Activated CD4-positive, alpha-beta memory T cell treated with anti-CD3 and anti-CD28 coated beads, Interleukin-2, amount 10 ng/mL, durations not matched to agents 7 days and 5 days (primary cell): Measurements from ENCODE around the gene PITX1. TPM values are rescaled to one million over a fixed set of nuclear protein-coding genes. Genes with fewer than 3 reads are reported as not detected.
"Not testable (repeated sequence)": the region's sequence is repeated elsewhere in the genome, so short reads cannot be mapped to it uniquely, and the experiment has no call there.

Experiments
- CTCF ChIA-PET: fragments of 350-600 bp; sonication (Branson Sonifier 250); formaldehyde crosslinking; loops from one replicate; lab custom pipeline; 2021; ENCODE audit warnings: antibody characterized with exemption, inconsistent platforms; lab: Charles Lee
- POLR2A ChIA-PET: fragments of 350-600 bp; sonication (Branson Sonifier 250); formaldehyde crosslinking; loops from one replicate; lab custom pipeline; 2021; ENCODE audit warnings: antibody characterized with exemption; lab: Charles Lee
- DNase-seq: peaks from one replicate; pipeline ENCODE4 v3.0.0-alpha.2; 2020
- H3K27ac Mint-ChIP-seq: one replicate; pipeline ENCODE4 v1.8.0; 2021; ENCODE audit warnings: mild to moderate bottlenecking, mixed read lengths
- H3K27me3 Mint-ChIP-seq: one replicate; pipeline ENCODE4 v1.8.0; 2021; ENCODE audit warnings: mixed read lengths
- H3K36me3 Mint-ChIP-seq: one replicate; pipeline ENCODE4 v1.8.0; 2021; ENCODE audit warnings: low read depth, mixed read lengths
- H3K4me1 Mint-ChIP-seq: one replicate; pipeline ENCODE4 v1.8.0; 2021; ENCODE audit warnings: mixed read lengths
- H3K4me3 Mint-ChIP-seq: one replicate; pipeline ENCODE4 v1.8.0; 2021; ENCODE audit warnings: mild to moderate bottlenecking, mixed read lengths
- H3K9me3 Mint-ChIP-seq: one replicate; pipeline ENCODE4 v1.8.0; 2021; ENCODE audit warnings: mixed read lengths
- total RNA-seq, 2 experiments: library from RNA; stranded (reverse); gene quantifications; one replicate each; pipeline ENCODE4 v1.2.3, GENCODE V29; 2021

The PITX1 gene
- total RNA-seq: under 1 TPM in 1 of 2 experiments, not detected in 1; 0.18 TPM

DNA sequence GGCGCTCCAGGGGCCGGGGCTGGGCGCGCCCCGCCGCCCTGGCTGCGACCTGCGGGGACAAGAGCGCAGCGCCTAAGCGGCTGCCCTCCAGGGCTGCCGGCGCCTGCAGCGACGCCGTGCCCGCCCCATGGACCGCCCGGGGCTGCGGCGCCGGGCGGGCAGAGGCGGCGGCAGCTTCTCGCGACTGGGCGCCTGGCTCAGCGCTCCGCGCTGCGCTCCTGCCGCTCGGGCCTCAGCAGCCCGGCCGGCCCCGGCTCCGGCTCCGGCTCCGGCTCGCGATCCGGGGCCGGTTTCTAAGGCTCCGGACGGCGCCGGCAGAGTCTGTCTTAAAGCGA, at the start of gene PITX1:
TSS of gene PITX1 (minus strand) at position 328 of the 335 bp plus-strand sequence. CDS start 347 bp downstream, outside the sequence.
- Mint-ChIP-seq H3K36me3 (peaks cover 9% of the 10 kb centered on the region), H3K27me3 (peaks cover 81% of the 10 kb centered on the region), H3K4me3 (peak within 1 kb of the TSS; percentile 76), H3K9me3 (no peaks in the 10 kb centered on the region), H3K27ac (no peak within 1 kb of the TSS), H3K4me1 (peaks cover 41% of the 10 kb centered on the region)
- CTCF ChIA-PET: no interaction called here
- DNase-seq: no peak
- POLR2A ChIA-PET: no interaction called here

GRCh38 chr5:135083334-135083733, 49.3 kb upstream of the PITX1 start:
- H3K27ac Mint-ChIP-seq, CTCF ChIA-PET, POLR2A ChIA-PET, DNase-seq, H3K4me3 Mint-ChIP-seq, H3K36me3 Mint-ChIP-seq, H3K4me1 Mint-ChIP-seq: not testable (repeated sequence)
- peaks cover 15% of the 10 kb centered on the region for H3K9me3 Mint-ChIP-seq
- H3K27me3 Mint-ChIP-seq: peaks cover 16% of the 10 kb centered on the region

DNA sequence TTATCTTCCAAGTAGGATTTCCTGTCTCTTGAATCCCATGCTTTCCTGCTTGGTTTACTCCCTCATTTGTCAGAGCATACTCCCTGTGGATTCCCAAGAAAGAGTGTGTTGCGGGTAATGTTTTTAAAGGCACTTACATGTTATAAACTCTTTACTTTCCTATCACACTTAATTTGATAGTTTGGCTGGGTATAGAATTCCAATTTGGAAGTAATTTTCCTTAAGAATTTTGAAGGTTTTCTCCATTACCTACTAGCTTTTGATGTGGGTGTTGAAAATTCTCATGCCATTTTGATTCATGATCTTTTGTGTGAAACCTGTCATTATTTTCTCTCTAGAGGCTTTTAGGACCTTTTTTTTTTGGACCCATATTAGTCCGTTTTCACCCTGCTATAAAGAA, 47.2 kb upstream of the PITX1 start:
- H3K27ac Mint-ChIP-seq: no peak overlapping the region
- ChIA-PET CTCF (no interaction called here), POLR2A (no interaction called here)
- no peaks in the 10 kb centered on the region for H3K4me1 Mint-ChIP-seq
- H3K27me3 Mint-ChIP-seq: peaks cover 23% of the 10 kb centered on the region
- DNase-seq: no peak
- H3K4me3 Mint-ChIP-seq: no peak overlapping the region
- H3K36me3 Mint-ChIP-seq: no peaks in the 10 kb centered on the region
- peaks cover 15% of the 10 kb centered on the region for H3K9me3 Mint-ChIP-seq

- no peak for DNase-seq
- Mint-ChIP-seq H3K4me1 (no peaks in the 10 kb centered on the region), H3K4me3 (no peak overlapping the region), H3K9me3 (peaks cover 15% of the 10 kb centered on the region), H3K27ac (no peak overlapping the region), H3K36me3 (no peaks in the 10 kb centered on the region), H3K27me3 (peaks cover 31% of the 10 kb centered on the region)
- ChIA-PET CTCF (no interaction called here), POLR2A (no interaction called here)
Measured at GRCh38 chr5:135079760-135080159, 45.7 kb upstream of the PITX1 start.

DNA sequence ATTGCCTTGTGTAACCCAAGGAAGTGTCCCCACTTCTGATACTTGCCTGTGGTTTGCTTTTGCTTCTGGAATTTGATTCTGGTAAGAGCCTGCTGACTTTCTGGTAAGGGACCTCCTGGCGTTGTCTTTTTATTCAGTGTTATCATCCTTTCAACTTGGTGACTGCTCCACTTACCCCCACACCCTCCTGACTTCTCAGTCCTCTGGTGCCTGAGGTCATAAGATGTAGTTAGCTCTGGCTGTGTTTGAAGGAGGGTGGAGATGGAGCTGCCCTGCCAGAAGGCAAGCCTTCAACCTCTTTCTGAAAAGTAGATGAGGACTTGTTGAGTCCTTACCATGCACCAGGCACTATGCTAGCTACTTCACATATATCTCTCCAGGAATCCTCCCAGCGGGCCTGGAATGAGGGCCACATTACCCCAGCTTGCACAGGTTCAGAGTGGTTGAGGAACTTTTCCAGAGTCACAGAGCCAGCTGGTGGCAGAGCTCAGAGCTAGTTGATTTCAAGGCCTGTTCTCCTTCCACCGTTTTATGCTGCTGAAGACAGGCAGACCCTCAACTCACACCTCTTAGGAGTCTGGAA, 45.2 kb upstream of the PITX1 start:
- Mint-ChIP-seq H3K9me3 (peaks cover 15% of the 10 kb centered on the region), H3K27me3 (peaks cover 35% of the 10 kb centered on the region), H3K27ac (no peak overlapping the region), H3K4me3 (no peak overlapping the region), H3K4me1 (no peaks in the 10 kb centered on the region), H3K36me3 (no peaks in the 10 kb centered on the region)
- DNase-seq: no peak
- POLR2A ChIA-PET: no interaction called here
- CTCF ChIA-PET: no interaction called here

- peaks cover 36% of the 10 kb centered on the region for H3K27me3 Mint-ChIP-seq
- no peak overlapping the region for H3K4me3 Mint-ChIP-seq
- no peaks in the 10 kb centered on the region for H3K36me3 Mint-ChIP-seq
- H3K9me3 Mint-ChIP-seq: peaks cover 9% of the 10 kb centered on the region
- no peaks in the 10 kb centered on the region for H3K4me1 Mint-ChIP-seq
- ChIA-PET CTCF (no interaction called here), POLR2A (no interaction called here)
- H3K27ac Mint-ChIP-seq: no peak overlapping the region
- DNase-seq: no peak
Measured at GRCh38 chr5:135076801-135077200, 42.8 kb upstream of the PITX1 start.

DNA sequence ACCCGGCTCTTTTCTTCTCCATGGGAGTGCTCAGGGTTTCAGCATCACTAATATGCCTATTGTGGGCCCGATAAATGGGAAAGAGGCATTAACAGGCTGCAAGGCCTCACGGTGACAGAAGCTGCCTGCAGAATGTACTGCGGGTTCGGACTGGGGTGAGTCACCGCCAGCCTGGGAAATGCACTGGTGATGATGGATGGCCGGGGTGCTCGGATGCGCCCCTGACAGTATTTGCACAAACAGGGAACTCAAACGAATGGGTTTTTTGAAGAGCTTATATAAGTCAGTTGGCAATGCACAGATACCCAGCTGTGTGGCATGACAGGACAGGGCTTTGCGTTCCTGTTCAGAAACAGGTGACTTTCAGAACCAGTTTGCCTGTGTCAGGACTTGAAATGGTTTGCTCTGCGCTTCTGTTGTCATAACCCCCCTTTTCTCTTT, 42.0 kb upstream of the PITX1 start:
- ChIA-PET CTCF (no interaction called here), POLR2A (no interaction called here)
- Mint-ChIP-seq H3K4me1 (no peaks in the 10 kb centered on the region), H3K4me3 (no peak overlapping the region), H3K9me3 (peaks cover 4% of the 10 kb centered on the region), H3K36me3 (no peaks in the 10 kb centered on the region), H3K27me3 (peaks cover 36% of the 10 kb centered on the region), H3K27ac (no peak overlapping the region)
- no peak for DNase-seq

- Mint-ChIP-seq H3K4me3 (no peak overlapping the region), H3K9me3 (no peaks in the 10 kb centered on the region), H3K27me3 (peaks cover 33% of the 10 kb centered on the region), H3K36me3 (no peaks in the 10 kb centered on the region), H3K4me1 (no peaks in the 10 kb centered on the region), H3K27ac (no peak overlapping the region)
- CTCF ChIA-PET: no interaction called here
- POLR2A ChIA-PET: no interaction called here
- DNase-seq: no peak
Measured at GRCh38 chr5:135075621-135076020, 41.6 kb upstream of the PITX1 start.

DNA sequence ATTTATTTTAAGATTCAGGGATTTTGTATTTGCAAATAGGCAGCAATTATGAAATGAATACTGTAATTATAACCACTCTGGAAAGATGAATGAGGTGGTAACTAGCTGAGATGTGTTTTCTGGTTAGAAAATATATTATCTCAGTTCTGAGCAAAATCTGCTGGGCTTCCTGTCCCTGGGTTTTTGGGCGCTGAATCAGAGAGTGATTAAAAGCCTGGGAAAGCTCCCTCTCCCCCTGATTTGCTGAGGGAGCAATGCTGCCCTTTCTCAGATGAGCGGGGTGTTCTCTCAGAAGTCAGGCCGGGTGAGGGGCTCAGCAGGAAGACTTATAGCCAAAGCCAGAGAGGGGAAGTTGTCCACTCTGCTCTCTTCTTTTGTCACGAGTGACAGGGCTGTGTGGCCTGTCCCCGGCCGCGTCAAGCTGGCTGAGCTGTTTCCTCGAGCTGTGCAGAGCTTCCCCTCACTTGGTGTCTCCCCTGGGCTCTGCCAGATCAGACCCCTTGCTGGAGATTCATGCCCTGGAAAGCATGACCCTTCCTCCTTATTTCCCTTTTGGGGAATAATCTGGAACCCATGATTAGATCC, 39.8 kb upstream of the PITX1 start:
- no peaks in the 10 kb centered on the region for H3K4me1 Mint-ChIP-seq
- no peak for DNase-seq
- no peak overlapping the region for H3K4me3 Mint-ChIP-seq
- H3K9me3 Mint-ChIP-seq: no peaks in the 10 kb centered on the region
- POLR2A ChIA-PET: no interaction called here
- H3K27me3 Mint-ChIP-seq: peaks cover 24% of the 10 kb centered on the region
- no peaks in the 10 kb centered on the region for H3K36me3 Mint-ChIP-seq
- H3K27ac Mint-ChIP-seq: no peak overlapping the region
- CTCF ChIA-PET: no interaction called here

- Mint-ChIP-seq H3K4me1 (no peaks in the 10 kb centered on the region), H3K27me3 (peaks cover 16% of the 10 kb centered on the region), H3K4me3 (no peak overlapping the region), H3K27ac (no peak overlapping the region), H3K9me3 (no peaks in the 10 kb centered on the region), H3K36me3 (no peaks in the 10 kb centered on the region)
- no peak for DNase-seq
- CTCF ChIA-PET: no interaction called here
- POLR2A ChIA-PET: no interaction called here
Measured at GRCh38 chr5:135072387-135073281, 38.6 kb upstream of the PITX1 start.

DNA sequence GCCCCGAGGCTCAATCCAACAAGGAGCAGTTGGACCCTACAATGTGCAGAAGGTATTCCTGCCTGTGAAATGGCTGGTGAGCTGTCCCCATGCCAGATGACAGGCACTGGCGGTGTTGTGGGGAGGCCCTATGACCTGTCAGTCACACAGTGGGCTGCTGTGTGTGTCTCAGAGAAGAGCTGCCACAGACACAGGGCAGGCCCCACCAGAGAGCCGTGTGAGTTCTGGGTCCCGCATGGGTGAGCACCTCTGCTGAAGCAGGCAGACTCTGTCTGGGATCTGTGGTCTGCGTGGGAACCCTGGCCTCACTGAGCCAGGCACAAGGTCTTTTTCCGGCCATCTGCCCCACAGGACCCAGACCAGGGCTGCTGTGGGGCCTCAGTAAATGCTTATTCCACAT, 37.3 kb upstream of the PITX1 start:
- Mint-ChIP-seq H3K4me1 (no peaks in the 10 kb centered on the region), H3K36me3 (no peaks in the 10 kb centered on the region), H3K27me3 (peaks cover 13% of the 10 kb centered on the region), H3K27ac (no peak overlapping the region), H3K9me3 (no peaks in the 10 kb centered on the region), H3K4me3 (no peak overlapping the region)
- no peak for DNase-seq
- POLR2A ChIA-PET: no interaction called here
- CTCF ChIA-PET: no interaction called here

DNA sequence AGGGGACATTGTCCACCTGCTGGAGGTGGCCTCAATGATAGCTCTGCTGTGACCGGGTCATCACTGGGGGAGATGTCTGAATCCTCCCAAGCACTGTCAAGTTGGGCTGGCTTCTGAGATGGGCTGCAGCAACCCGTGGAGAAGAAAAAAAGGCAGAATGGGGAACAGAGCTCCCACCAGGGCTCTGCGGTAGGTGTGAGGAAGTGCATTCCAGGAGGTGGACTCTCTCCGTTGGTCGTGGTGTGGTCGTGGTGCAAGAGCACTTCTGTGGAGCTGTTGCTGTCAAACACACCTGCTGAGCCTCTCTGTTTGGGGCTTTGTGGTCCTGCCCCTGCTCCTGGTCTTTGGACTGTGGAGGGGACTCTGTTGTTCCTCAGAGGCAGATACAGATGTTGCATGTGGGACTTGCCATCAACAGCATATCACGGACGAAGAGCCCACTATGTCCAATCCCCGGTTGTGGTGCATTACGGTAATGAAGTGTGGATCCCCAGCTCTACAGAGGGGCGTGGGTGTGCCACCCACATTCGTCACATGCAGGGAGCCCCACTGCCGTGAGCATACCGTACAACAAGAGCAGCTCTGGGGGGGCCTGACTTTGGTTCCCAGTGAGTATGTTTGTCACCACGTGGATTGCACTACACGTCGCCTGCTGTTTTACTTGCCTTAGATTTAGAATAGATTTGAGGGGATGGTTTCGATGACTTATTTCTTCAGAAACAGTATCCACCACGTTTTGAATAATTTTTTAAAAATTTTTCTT, 36.0 kb upstream of the PITX1 start:
- POLR2A ChIA-PET: no interaction called here

More for the DNA sequence above, 36.0 kb upstream of the PITX1 start:
- no peak for DNase-seq
- CTCF ChIA-PET: no interaction called here
- H3K27me3 Mint-ChIP-seq: peaks cover 8% of the 10 kb centered on the region
- H3K27ac Mint-ChIP-seq: no peak overlapping the region
- no peaks in the 10 kb centered on the region for H3K36me3 Mint-ChIP-seq
- H3K4me1 Mint-ChIP-seq: no peaks in the 10 kb centered on the region
- no peaks in the 10 kb centered on the region for H3K9me3 Mint-ChIP-seq
- H3K4me3 Mint-ChIP-seq: no peak overlapping the region
